HG03095 (cell line): ENCODE measurements around the gene HTRA1.
A peak's percentile ranks its signal among the peaks of the same experiment; 100 is the strongest.

Experiments used
- ATAC-seq: cut with Tn5 transposase; IDR thresholded peaks from one replicate; pipeline ENCODE4 v1.9.1; 2021; ENCODE audit warnings: moderate library complexity; ENCODE audit not compliant: unreplicated experiment

The HTRA1 gene

DNA sequence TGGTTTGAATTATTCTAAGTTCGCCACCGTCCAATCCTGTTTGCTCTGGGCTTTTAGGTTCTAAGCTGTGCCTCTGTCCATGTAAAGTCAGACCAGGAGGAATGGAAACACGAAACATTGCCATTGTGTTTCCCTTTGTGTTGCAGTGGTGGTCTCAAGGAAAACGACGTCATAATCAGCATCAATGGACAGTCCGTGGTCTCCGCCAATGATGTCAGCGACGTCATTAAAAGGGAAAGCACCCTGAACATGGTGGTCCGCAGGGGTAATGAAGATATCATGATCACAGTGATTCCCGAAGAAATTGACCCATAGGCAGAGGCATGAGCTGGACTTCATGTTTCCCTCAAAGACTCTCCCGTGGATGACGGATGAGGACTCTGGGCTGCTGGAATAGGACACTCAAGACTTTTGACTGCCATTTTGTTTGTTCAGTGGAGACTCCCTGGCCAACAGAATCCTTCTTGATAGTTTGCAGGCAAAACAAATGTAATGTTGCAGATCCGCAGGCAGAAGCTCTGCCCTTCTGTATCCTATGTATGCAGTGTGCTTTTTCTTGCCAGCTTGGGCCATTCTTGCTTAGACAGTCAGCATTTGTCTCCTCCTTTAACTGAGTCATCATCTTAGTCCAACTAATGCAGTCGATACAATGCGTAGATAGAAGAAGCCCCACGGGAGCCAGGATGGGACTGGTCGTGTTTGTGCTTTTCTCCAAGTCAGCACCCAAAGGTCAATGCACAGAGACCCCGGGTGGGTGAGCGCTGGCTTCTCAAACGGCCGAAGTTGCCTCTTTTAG lies 52.9 kb downstream of the HTRA1 start:
- no peak for ATAC-seq

DNA sequence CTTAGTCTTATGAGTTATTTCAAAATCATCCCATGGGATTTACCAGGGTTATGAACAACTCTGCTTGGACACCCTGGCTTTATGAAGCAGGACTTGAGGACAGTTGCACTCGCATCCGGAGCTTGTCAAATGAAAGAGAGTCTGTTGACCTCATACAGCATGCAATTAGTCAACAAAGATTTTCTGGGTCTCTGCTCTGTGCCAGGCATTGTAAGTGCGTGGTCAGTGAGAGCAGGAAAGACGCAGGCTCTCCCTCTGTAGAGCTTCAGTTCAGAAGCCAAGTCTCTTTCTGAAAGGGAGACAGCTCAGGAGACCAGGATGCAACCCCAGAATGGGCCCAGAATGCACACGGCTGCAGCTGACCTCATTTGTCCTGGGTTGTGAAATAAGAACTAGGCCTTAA lies 53.7 kb downstream of the HTRA1 start:
- no peak for ATAC-seq

DNA sequence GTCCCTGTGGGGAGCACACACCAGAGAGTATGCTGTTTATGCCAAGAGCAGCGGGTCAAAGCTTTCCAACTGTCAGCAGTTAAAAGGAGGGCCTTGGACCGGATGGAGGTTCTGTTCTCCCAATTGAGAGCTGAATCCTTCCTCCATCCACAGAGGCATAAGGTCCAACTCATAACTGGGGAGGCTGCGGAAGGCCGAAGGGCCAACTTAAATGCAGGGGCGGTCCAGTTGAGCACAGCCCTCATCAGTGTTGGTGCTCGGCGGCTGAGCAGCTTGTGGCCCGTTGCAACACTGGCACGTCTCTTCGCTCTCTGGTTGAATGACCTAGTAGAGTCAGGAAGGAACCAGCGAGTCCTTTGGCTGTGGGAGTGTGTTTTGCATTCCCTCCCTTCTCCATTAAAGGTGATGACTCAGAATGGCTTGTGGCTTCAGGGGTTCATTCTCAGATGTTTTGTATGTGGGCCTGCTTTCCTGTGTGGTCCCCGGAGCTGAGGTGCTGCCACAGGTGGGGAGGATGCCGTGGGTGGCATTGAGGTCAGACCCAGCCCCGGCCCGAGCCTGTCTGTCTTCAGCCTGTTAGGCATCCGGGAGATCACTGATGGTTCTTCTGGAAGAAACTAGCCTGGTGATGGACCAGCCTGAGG lies 54.4 kb downstream of the HTRA1 start:
- ATAC-seq, result peak; percentile 62

DNA sequence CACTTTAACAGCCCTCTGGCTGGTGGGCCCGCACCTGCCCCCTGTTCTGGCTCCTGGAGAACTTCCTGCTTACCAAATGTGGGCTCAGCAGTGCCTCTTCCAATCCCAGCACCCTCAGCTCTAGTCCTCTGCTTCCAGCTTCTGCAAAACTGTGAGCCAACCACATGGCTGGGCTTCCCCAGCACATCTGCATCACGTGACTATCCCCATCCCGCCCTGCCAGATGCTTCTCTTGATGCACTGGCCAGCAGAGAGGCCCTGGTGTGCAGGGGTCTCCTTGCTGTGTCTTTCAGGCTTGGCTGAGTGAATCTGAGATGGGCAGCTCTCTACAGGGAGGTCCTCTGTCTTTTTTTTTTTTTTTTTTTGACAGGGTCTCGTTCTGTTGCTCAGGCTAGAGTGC lies 55.4 kb downstream of the HTRA1 start:
- ATAC-seq, result no peak

DNA sequence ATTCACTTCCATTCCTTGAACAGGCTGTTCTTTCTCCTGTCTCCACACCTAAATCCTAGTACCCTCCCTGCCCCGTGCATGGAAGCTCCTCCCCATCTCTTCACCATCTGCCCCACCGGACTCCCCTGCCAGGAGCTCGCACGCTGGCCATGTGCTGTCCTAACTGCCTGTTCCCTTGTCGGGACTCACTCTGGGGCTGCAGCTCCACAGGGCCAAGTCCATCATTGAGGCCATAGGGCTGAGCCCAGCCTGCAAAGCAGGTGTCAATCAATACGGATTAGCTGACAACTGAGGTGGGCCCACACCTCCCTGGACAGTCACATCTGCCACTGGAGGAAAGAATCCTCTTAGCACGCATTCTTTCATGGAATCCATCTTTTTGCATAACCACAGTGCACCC lies 57.8 kb downstream of the HTRA1 start:
- ATAC-seq, result no peak

DNA sequence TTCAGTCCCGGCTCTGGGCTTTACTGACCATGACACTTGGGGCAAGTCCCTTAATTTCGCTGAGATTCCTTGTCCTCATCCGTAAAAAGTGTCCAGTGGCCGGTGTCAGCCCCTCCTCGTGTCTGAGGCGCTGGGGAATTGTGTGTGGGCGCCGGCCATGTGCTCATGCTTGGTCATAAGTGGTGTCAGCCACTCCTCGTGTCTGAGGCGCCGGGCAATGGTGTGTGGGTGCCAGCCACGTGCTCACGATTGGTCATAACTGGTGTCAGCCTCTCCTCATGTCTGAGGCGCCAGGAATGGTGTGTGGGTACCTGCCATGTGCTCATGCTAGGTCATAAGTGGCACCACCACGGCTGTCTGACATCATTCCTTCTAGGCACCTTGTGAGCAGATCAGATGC lies 58.5 kb downstream of the HTRA1 start:
- ATAC-seq, result no peak

DNA sequence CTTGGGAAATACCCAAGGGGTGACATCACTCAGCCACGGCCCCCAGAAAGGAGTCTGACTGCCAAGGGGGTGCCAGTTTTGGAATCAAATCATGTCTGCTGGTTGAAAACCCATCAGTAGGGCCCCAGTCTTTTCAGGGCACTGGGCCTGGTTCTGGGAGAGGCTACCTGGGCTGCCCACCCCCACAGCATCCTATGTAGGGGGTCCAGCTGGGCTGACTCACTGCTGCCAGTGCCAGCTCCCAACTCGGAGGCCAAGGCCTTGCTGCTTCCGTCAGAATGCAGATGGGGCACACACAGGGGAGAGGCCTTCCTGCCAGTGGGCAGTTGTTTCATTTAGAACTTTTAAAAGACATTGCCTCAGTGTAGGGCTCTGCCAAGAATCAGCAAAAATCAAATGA lies 59.7 kb downstream of the HTRA1 start:
- no peak for ATAC-seq

DNA sequence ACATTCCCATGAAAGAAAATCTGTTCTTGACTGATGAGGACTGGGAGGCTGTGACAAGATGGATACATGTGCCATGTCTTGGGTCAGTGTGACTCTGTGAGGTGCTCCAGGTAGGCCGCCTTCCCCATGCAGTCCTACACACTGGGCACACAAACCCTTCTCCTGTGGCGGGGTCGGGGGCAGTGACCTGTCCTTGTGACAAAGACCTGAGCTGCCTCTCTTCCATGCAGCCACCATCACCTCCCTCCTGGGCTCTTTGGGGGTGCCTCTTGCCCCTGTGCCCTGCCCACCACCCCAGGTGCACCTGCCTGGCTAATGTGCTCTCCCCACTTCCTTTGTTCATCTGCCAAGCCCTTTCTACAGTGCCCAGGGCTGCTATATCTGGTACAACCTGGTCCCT lies 63.5 kb downstream of the HTRA1 start:
- ATAC-seq, result no peak

DNA sequence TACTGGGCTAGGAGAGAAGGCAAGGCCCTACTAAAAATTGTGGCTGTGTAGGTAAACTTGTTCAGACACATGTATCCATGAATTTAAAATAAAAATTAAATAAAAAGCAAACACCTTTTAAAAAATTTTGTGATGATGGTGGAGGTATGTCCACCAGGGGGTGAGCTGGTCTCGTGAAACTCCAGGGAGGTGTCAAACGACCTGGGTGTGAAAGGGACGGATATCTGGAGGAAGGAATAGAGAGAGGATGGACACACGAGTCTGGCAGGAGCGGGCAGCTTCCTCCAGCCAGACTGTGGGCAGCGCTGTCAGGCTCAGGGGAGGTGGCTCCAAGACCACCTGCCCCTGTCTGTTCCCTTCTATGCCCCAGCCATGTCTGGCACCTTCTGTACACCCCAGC lies 64.4 kb downstream of the HTRA1 start:
- no peak for ATAC-seq

DNA sequence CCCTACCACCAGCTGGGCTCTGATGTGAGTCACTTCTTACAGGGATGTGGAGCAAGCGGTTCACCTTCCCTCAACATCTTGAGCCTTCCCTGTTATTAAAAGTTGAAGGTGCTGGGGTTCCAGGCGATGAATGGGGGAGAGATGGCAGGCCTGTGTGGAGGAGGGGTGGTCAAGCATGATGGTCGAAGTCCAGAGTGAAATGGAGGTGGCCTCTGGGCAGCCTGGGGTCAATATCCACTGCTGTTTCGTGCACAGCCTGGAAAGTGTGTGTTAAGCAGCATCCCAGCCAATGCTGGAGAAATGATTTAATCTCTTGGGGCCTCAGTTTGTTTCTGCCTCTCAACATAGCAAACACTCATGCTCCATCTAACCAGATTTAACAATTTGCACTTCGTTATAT lies 65.5 kb downstream of the HTRA1 start:
- ATAC-seq, result no peak

DNA sequence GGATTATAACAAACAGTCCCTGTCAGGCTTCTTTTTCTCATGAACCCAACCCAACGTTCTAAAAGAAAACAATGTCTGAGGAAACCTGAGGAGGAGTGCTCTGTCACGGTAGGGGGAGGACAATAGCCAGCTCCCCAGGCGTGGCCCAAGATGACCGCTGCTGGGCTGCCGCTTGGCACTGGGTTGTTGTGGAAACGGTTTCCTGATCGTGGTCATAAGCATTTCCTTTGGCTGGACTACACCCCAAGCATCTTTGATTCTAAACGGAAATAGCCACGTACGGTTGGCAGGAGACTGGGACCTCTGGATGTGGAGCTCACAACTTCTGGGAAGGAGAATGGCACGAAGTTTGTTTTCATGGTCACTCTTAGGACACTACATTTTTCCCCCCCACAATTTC lies 68.8 kb downstream of the HTRA1 start:
- no peak for ATAC-seq

DNA sequence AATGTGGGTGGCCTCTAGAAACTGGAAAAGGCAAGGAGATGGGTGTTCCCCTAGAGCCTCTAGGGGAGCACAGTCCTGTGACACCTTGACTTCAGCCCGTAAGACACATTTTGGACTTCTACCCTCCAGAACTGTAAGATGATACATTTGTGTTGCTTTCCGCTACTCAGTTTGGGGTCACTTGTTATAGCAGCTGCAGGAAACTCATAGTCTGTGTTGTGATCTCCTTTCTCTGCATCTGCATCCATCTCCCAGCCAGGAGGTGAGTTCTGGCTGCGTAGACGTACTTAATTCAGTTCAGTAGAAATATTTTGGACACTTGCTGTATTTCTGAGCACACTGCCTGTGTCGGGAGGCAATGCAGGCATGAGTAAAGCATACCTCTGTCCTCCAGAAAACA lies 69.9 kb downstream of the HTRA1 start:
- ATAC-seq, result no peak

DNA sequence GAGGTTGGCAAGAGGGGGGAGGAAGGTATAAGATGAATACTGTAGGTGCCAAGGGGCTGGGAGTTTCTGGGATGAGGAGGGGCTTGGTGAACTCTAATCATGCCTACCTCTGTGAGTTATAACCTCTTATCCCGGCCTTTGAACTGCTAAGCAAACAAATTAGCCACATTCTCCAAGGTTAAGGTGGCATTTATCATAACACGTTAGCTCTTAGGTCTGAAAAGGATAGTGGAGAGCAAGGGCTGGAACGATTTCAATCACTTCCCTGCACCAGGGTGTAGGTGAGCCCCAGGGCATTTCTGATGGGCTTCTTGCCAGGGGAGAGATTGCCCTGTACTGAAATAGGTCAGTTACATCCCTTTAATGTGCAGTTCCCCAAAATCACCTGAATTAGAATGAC lies 70.6 kb downstream of the HTRA1 start:
- no peak for ATAC-seq

DNA sequence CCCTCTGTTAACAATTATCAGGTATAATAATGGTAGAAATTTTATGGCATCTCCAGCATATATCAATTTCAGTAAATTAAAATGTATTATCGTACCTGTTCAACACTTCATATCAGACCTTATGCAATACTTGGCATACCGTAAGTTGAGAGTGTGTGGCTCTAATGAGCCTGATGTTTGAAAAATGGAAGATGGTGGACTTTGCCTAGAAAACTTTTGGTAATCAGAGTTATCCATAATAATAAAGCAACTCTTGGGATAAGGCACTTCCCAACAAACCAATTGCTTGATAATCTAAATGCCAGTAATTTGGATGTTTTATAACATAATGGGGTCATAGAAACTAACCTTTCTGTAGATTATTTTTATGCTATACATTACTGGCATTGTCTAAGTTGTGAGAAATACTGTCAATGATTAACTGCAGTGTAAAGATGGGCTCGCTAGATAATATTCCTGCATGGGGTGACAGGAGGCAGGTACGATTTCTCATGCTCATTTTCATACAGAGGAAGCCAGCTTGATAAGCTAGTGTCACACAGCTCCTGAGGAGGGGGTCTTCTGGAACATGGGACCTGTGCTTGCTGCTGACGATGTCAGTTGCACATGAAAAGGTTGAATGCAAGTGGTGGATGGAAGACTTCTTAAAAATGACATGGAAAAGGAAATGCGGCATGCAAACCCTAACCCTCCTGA lies 71.4 kb downstream of the HTRA1 start:
- no peak for ATAC-seq

DNA sequence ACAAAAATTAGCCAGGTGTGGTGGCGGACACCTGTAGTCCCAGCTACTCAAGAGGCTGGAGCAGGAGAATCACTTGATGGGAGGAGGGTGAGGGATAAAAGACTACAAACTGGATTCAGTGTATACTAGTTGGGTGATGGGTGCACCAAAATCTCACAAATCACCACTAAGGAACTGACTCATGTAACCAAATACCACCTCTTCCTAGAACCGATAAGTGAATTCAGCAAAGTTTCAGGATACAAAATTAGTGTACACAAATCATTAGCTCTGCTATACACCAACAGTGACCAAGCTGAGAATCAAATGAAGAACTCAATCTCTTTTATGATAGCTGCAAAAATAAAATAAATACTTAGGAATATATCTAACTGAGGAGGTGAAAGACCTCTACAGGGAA lies 76.2 kb downstream of the HTRA1 start:
- no peak for ATAC-seq

DNA sequence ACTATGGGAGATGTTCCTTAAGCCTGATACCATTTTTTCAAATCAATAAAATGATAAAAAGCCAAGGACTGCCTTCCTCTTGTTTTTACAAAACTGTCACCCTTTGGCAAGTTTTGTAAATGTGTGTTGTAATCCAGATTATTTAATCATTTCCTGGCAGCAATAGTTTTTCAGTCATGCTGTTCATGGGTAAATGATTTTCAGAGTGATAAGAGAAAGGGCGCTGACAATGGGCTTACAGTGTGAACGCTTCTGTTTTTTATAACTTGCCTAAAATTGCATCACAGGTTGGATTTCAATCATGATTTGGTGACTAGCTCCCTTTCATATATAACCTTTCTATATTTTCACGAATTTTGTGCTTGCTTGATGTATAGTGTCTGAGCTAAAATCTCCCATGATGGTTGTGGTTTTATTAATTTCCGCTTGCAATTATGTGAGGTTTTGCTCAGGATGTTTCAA lies 80.2 kb downstream of the HTRA1 start:
- ATAC-seq, result no peak

DNA sequence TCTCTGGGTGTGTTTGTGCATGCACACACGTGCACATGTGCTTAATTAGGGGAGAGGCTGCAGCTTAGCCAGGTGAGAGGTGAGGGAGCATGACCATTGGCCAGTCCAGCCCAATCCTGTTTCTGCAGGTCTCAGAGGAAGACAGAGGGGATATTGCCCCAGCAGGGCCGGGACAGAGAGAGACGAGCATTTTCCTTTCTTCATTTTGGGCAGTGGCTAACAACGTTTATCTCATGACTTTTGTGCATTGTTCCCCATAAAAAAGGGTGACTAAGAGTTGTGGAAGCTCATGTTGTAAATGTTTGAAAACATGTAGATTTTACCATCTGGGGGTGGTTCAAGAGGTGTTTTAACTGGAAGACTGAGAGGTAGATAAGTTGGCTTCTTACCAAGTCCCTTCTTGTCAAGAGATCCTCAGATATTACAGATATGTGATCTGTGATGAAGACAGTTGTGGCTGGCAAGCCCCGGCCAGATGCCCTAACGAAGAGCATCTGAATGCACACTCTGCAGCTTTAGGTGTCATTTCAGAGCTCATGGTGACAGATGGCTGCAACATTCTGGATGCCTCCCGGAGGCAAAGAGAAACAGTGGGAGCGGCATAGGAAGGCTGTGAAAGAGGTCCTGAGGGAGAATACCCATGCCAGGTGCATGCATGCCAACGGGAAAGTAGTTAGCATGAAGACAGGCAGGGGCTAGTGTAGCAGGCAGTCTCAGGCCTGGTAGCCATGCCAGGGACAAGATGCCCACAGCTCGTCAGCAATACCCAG lies 82.5 kb downstream of the HTRA1 start:
- ATAC-seq, result no peak

DNA sequence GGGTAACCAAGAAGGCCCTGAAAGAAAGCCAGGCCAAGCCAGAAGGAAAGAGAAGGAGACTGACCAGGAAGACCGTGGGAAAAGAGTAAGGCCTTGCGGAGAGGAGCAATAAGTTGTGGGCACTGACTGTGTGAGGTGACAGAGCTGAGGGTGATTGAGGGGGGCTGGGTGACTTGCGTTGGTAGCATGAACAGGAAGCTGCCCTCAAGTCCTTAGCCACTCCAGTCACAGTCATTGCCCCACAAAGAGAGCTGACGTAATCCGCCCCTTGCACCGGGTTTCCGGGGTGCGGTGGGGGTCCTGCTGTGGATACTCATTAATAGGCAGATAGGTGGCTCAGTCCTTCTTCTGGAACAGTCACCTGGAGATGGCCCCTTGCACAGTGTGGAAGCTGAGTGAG lies 83.1 kb downstream of the HTRA1 start:
- ATAC-seq, result no peak

DNA sequence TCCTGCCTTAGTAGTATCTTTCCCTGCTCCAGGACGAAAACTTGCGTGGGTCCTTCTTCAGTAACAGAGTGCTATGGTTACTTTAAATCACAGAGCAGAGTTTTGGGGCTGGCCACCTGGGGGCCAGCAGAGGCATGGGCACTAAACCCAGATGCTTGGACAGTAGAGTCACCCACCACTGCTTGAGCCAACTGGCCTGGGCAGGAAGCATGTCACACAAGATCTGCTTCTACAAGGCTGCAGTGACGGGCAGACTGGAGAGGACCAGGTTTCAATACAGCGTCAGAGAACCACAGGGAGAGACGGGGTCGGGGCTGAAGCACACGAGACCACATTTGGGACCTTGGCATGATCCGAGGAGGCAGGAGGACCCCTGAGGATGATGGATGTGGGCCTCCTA lies 84.9 kb downstream of the HTRA1 start:
- no peak for ATAC-seq

DNA sequence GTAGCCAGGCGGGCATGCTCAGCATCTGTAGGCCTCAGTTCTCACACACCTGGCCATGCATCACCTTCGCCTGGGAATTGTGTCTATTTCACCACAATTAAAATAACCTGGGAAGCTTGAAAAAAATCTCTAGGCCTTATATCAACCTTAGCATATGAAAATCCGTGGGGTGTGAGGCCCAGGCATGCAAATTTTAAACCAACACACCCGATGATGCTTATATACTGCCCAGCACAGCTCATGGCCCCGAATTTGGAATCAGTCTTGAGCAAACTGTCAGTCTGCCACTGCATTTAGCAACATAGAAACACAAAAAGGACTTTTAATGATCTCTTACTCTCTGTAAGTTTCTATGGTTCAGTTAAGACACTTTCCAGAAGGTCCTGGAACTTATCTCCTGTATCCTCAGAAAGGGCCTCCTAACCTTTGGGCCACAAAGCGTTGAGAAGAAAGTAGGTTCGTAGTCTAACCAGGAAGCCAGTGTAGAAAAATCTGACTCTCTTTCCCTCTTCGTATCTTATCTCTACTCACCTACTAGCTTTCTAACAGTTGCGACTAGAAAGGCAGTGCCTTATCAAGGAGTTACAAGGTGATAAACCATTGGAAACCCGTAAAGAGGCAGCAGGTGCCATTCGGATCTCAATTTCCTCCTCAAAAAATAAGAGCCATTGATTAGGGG lies 87.2 kb downstream of the HTRA1 start:
- no peak for ATAC-seq

DNA sequence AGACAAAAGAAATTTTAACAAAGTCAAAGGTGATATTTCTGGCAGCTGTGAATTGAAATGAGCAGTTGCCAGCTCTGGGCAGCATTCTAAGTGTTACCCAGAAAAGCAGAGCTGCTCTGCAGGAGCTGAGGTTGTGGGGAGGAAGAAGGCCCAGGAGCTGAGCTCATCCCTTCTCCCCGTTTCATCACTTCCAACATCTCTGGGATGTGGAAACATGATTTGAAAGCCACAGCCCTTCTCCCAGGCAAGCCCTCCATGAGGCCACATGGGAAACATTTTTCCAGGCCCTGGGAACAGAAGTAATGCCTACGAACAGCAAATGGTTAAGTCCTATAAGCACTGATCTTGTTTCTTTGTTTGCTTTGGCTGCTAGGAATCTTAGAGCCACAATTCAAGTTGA lies 88.3 kb downstream of the HTRA1 start:
- no peak for ATAC-seq
